Measurements from ENCODE around the gene TNNC2. TPM values are rescaled to one million over a fixed set of nuclear protein-coding genes. Genes with fewer than 3 reads are reported as not detected.

The TNNC2 gene
- polyA plus RNA-seq, 1 experiment, result 0.45 TPM

GRCh38 chr20:45782890-45783289 lies 44.2 kb downstream of the TNNC2 start:
- ChIA-PET CTCF (interaction anchor here (0.8 to 1.9 kb wide), 3 partner anchors 12 to 188 kb away, joined by 4 to 13 read pairs (median 8); no protein-coding TSS in a partner anchor), POLR2A (no interaction called here)
- no peak for DNase-seq (ENCODE audit: low read depth, low spot score)
- TF ChIP-seq CTCF (IDR thresholded peaks at IDR 0.05; ENCODE audit: low read depth, low read length), result no peak
- no peaks in the 10 kb centered on the region for H3K9me3 ChIP-seq (ENCODE audit: control insufficient read depth, insufficient read depth, low read length)
- peaks cover 3% of the 10 kb centered on the region for H3K27me3 ChIP-seq (ENCODE audit: control insufficient read depth, insufficient read depth, low read length)
- H3K4me3 ChIP-seq (ENCODE audit: low read depth, low read length), result no peak overlapping the region
- H3K27ac ChIP-seq (ENCODE audit: low read depth, low read length), result peak overlapping the region; percentile 21

- Histone ChIP-seq H3K27me3 (ENCODE audit: control insufficient read depth, insufficient read depth, low read length) (peaks cover 3% of the 10 kb centered on the region), H3K27ac (ENCODE audit: low read depth, low read length) (peak overlapping the region; percentile 98), H3K9me3 (ENCODE audit: control insufficient read depth, insufficient read depth, low read length) (no peaks in the 10 kb centered on the region), H3K4me3 (ENCODE audit: low read depth, low read length) (no peak overlapping the region)
- DNase-seq (ENCODE audit: low read depth, low spot score), result peak; percentile 83
- POLR2A ChIA-PET, result interaction anchor here (0.6 to 0.7 kb wide), 2 partner anchors 191 to 444 kb away, joined by 3 to 4 read pairs; no protein-coding TSS in a partner anchor
- CTCF ChIA-PET, result no interaction called here
- no peak for TF ChIP-seq CTCF (IDR thresholded peaks at IDR 0.05; ENCODE audit: low read depth, low read length)
Observed at GRCh38 chr20:45781391-45781931, 45.7 kb downstream of the TNNC2 start.

GRCh38 chr20:45780159-45780558 lies 47.0 kb downstream of the TNNC2 start:
- CTCF ChIA-PET, result interaction anchor here (0.6 to 2.6 kb wide), 6 partner anchors 10 to 2000 kb away, joined by 3 to 23 read pairs (median 7); partner anchors contain the start of gene SYS1
- Histone ChIP-seq H3K9me3 (ENCODE audit: control insufficient read depth, insufficient read depth, low read length) (no peaks in the 10 kb centered on the region), H3K4me3 (ENCODE audit: low read depth, low read length) (no peak overlapping the region), H3K27ac (ENCODE audit: low read depth, low read length) (peak overlapping the region; percentile 98), H3K27me3 (ENCODE audit: control insufficient read depth, insufficient read depth, low read length) (peaks cover 3% of the 10 kb centered on the region)
- POLR2A ChIA-PET, result interaction anchor here (0.6 to 2.2 kb wide), 8 partner anchors 11 to 778 kb away, joined by 3 to 15 read pairs (median 5); partner anchors contain the start of genes DNTTIP1, PCIF1, SNX21 and WFDC3
- TF ChIP-seq CTCF (IDR thresholded peaks at IDR 0.05; ENCODE audit: low read depth, low read length), result no peak
- no peak for DNase-seq (ENCODE audit: low read depth, low spot score)

GRCh38 chr20:45779011-45779915 lies 47.8 kb downstream of the TNNC2 start:
- Histone ChIP-seq H3K9me3 (ENCODE audit: control insufficient read depth, insufficient read depth, low read length) (no peaks in the 10 kb centered on the region), H3K4me3 (ENCODE audit: low read depth, low read length) (no peak overlapping the region; the same call in 1 of the 2 replicates), H3K27me3 (ENCODE audit: control insufficient read depth, insufficient read depth, low read length) (peaks cover 7% of the 10 kb centered on the region), H3K27ac (ENCODE audit: low read depth, low read length) (peak overlapping the region; percentile 98)
- CTCF ChIA-PET, result interaction anchor here (0.6 to 2.6 kb wide), 6 partner anchors 9 to 1999 kb away, joined by 3 to 23 read pairs (median 7); partner anchors contain the start of gene SYS1
- no peak for TF ChIP-seq CTCF (IDR thresholded peaks at IDR 0.05; ENCODE audit: low read depth, low read length)
- POLR2A ChIA-PET, result interaction anchor here (0.6 to 2.2 kb wide), 13 partner anchors 12 to 1642 kb away, joined by 3 to 10 read pairs (median 4); partner anchors contain the start of genes DNTTIP1, PCIF1, SNX21 and WFDC3
- DNase-seq (ENCODE audit: low read depth, low spot score), result peak; percentile 99
